ENCODE data around the gene IGSF9B. TPM values are rescaled to one million over a fixed set of nuclear protein-coding genes. Genes with fewer than 3 reads are reported as not detected.

The IGSF9B gene
- under 0.01 and 0.91 TPM in 2 replicates for total RNA-seq

GRCh38 chr11:133956650-133957633 lies at the start of gene IGSF9B:
IGSF9B (minus strand) TSS chr11:133956968; CDS start chr11:133956754, 214 bp downstream.

Other genes with a start within 250 kb of the IGSF9B start
- gene SPATA19, start 111.5 kb downstream of the IGSF9B start, total RNA-seq, result not detected in 2 replicates
- gene JAM3, start 112.1 kb upstream of the IGSF9B start, total RNA-seq, result 114 and 160 TPM in 2 replicates

Measured in epithelial cell of umbilical artery (primary cell).